ENCODE measurements around the gene HNRNPUL2. TPM values are rescaled to one million over a fixed set of nuclear protein-coding genes. Genes with fewer than 3 reads are reported as not detected.

HNRNPUL2 gene
- total RNA-seq, 2 experiments from 2014 or later = 67.9 to 72.5 TPM

DNA sequence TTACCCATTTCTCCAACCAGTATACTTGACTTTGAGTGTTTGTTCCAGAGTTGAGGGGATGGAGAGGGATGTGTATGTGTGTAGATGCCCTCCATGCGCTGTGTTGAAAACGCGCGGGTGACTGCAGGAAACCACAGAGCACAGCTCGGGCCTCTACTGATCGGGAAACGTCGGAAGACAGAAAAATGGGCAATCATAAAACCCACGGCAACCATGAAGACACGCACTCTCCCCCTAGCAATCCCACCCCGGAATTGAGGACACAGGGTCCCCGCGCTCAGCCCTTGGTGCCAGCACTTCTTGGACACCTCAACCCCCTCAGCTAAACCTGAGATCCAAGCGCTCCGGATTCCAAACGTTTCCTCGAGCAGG, 56.0 kb downstream of the HNRNPUL2 start:
- H3K36me3 Mint-ChIP-seq = peaks cover 11% of the 10 kb centered on the region
- DNase-seq (no peak), ATAC-seq (ENCODE audit: low read depth) (peak; percentile 21)
- POLR2A ChIA-PET = interaction anchor here (0.6 to 4.4 kb wide), 33 partner anchors 8 to 247 kb away, joined by 3 to 73 read pairs (median 8); partner anchors contain the start of genes B3GAT3, BSCL2, EML3 and GANAB
- H3K9me3 Mint-ChIP-seq = no peaks in the 10 kb centered on the region
- H3K27ac Mint-ChIP-seq = peak overlapping the region; percentile 91
- H3K4me3 Mint-ChIP-seq = peak overlapping the region; percentile 94
- no peaks in the 10 kb centered on the region for H3K27me3 Mint-ChIP-seq
- peaks cover 41% of the 10 kb centered on the region for H3K4me1 Mint-ChIP-seq

DNA sequence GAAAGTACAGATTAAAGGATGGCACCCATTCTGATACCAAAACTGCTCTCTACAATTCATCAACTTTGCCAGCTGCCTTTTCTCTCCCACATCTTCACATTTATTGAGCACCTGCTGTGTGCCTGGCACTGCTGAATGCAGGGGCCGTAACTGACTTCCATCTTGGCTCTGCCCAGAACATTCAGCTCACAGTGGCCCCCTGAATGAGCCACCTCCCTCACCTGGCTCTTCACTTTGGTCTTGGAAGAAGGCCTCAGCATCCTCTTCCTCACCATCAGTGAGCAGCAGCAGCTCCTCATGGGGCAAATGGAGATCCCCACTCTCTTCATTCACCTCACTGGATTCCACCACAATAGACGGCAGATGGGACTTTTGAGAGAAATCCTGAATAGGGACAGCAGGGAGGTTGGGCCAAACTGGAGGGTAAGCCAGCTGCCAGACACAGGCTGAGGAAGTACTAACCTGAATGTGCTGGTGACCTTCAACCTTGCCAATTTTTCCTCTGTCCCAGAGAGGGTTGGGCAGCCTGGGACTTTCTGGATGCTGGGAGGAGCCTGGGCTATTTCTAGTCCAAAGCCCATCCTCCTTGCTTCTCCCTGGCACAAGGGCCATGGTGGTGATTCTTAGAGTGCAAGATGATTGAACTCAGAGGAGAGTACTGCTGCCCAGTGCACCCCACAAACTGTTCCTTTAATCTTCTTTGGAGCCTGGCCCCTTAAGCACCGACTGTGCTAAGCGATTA, 57.7 kb downstream of the HNRNPUL2 start:
- Mint-ChIP-seq H3K4me3 (peak overlapping the region; percentile 94), H3K27me3 (no peaks in the 10 kb centered on the region), H3K9me3 (no peaks in the 10 kb centered on the region), H3K4me1 (peaks cover 37% of the 10 kb centered on the region), H3K27ac (peak overlapping the region; percentile 91), H3K36me3 (peaks cover 13% of the 10 kb centered on the region)
- POLR2A ChIA-PET = interaction anchor here (0.7 to 4.4 kb wide), 10 partner anchors 15 to 1276 kb away, joined by 3 to 73 read pairs (median 9); partner anchors contain the start of genes EML3, GANAB, INTS5 and MTA2
- ATAC-seq (ENCODE audit: low read depth) = no peak
- DNase-seq = no peak

DNA sequence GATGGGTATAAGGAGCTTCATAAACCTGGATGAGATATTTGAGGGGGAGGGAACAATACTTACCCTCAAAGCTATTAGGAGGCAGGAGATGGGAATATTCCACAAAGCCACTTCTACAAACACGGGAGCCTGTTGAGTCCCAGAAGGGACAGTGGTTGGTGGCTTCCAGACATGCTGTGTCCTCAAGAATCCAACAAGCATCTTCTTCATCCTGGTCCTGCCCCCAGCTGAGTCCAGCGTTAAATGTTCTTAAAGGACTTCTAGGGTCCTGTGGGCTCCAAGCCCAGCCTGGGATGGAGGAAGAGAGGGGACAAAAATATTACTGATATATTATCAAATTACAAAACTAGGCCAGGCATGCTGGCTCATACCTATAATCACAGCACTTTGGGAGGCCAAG, 59.8 kb downstream of the HNRNPUL2 start:
- H3K9me3 Mint-ChIP-seq = no peaks in the 10 kb centered on the region
- POLR2A ChIA-PET = interaction anchor here (0.5 to 7.0 kb wide), 14 partner anchors 8 to 243 kb away, joined by 3 to 187 read pairs (median 4); partner anchors contain the start of genes B3GAT3, EML3, GANAB and INTS5
- peaks cover 18% of the 10 kb centered on the region for H3K36me3 Mint-ChIP-seq
- H3K27me3 Mint-ChIP-seq = no peaks in the 10 kb centered on the region
- peaks cover 39% of the 10 kb centered on the region for H3K4me1 Mint-ChIP-seq
- ATAC-seq (ENCODE audit: low read depth) (no peak), DNase-seq (no peak)
- H3K4me3 Mint-ChIP-seq = peak overlapping the region; percentile 49
- H3K27ac Mint-ChIP-seq = no peak overlapping the region

DNA sequence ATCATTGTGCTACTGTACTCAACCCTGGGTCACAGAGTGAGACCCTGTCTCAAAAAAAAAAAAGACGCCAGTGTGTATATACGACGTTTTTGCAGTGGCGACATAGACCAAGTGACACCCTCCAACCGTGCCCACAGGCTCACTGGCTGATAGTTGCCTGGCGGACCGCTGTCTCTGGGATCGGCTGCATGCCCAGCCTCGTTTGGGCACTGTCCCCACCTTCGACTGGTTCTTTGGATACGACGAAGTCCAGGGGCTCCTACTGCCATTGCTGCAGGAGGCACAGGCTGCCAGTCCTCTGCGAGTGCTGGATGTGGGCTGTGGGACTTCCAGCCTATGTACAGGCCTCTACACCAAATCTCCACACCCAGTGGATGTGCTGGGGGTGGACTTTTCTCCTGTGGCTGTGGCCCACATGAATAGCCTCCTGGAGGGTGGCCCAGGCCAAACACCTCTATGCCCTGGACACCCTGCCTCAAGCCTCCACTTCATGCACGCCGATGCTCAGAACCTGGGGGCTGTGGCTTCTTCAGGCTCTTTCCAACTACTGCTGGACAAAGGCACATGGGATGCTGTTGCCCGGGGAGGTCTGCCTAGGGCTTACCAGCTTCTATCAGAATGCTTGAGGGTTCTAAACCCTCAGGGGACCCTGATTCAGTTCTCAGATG, 60.9 kb downstream of the HNRNPUL2 start:
- peak overlapping the region; percentile 97 for H3K4me3 Mint-ChIP-seq
- POLR2A ChIA-PET = interaction anchor here (0.8 to 7.0 kb wide), 27 partner anchors 11 to 242 kb away, joined by 3 to 187 read pairs (median 14); partner anchors contain the start of genes B3GAT3, BSCL2, EEF1G and EML3
- peaks cover 37% of the 10 kb centered on the region for H3K4me1 Mint-ChIP-seq
- H3K27me3 Mint-ChIP-seq = no peaks in the 10 kb centered on the region
- DNase-seq (no peak), ATAC-seq (ENCODE audit: low read depth) (no peak)
- peak overlapping the region; percentile 94 for H3K27ac Mint-ChIP-seq
- H3K9me3 Mint-ChIP-seq = no peaks in the 10 kb centered on the region
- peaks cover 20% of the 10 kb centered on the region for H3K36me3 Mint-ChIP-seq

DNA sequence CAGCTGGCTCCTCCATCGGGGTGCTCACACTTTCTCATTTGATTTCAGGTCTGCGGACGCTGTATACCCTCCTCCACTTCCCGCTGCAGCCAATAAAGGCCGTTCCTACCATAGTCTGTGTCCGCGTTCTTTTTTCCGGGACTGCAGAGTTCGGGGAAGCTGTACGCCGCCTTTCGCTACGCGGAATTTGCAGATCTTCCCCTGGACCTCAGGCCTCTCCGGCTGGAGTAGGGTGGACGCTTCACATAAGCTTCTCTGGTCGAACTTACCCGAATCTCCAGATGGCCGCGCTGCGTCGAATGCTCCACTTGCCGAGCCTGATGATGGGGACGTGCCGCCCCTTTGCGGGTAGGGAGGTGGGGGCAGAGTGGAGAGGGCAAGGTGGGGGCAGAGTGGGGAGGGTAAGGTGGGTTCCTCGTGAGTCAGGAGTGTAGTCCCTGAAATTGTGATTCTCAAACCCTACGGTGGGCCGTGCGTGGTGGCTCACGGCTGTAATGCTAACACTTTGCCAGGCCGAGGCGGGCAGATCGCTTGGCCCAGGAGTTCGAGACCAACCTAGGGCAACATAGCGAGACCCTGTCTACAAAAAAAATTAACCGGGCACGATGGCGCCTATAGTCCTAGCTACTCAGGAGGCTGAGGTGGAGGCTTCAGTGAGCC, 61.5 kb downstream of the HNRNPUL2 start:
- H3K4me1 Mint-ChIP-seq = peaks cover 36% of the 10 kb centered on the region
- peak; percentile 69 for DNase-seq
- POLR2A ChIA-PET = interaction anchor here (0.8 to 7.0 kb wide), 37 partner anchors 9 to 293 kb away, joined by 3 to 187 read pairs (median 10); partner anchors contain the start of genes B3GAT3, BSCL2, EEF1G and EML3
- H3K36me3 Mint-ChIP-seq = peaks cover 20% of the 10 kb centered on the region
- ATAC-seq (ENCODE audit: low read depth) = peak; percentile 20
- H3K27ac Mint-ChIP-seq = peak overlapping the region; percentile 94
- H3K27me3 Mint-ChIP-seq = no peaks in the 10 kb centered on the region
- no peaks in the 10 kb centered on the region for H3K9me3 Mint-ChIP-seq
- peak overlapping the region; percentile 97 for H3K4me3 Mint-ChIP-seq

DNA sequence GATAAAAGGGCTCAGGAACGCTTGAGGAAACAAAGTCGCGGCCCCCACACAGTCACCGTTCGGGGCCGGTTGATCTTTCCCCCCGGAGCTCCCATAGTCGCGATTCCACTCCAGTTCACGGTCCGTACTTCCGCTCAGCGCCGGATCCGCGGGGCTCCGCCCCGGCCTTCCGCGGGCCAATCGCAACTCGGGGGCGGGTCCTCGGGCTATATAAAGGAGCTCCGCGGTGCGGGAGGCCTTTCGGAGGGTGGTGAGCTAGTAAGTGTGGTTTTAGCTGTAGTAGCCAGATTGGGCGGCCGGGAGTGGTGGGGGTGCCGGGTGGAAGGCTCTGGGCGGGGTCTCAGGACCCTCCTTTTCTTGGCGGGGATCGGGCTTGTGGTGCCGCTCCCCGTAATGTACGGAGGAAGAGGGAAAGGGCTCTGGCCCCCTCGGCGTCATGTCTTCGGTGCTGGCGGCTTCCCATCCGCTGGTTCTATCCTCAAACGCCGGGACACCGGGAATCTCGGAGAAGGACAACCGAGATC, 62.1 kb downstream of the HNRNPUL2 start, which contains the start of the genes C11orf98 and CSKMT:
C11orf98 (minus strand) TSS at position 136 of the 524 bp plus-strand sequence; CDS start at position 95, 41 bp downstream.
CSKMT (plus strand) TSS at position 238 of the 524 bp plus-strand sequence. CDS start 568 bp downstream, outside the sequence.
- Mint-ChIP-seq H3K4me1 (peaks cover 34% of the 10 kb centered on the region), H3K9me3 (no peaks in the 10 kb centered on the region), H3K36me3 (peaks cover 20% of the 10 kb centered on the region), H3K27ac (peak within 1 kb of the TSS; percentile 94), H3K4me3 (peak within 1 kb of the TSS; percentile 97), H3K27me3 (no peaks in the 10 kb centered on the region)
- peak; percentile 88 for ATAC-seq (ENCODE audit: low read depth)
- DNase-seq = peak; percentile 97
- POLR2A ChIA-PET = interaction anchor here (0.6 to 7.0 kb wide), 45 partner anchors 9 to 1302 kb away, joined by 3 to 187 read pairs (median 8); partner anchors contain the start of genes B3GAT3, BSCL2, EEF1G and EML3

DNA sequence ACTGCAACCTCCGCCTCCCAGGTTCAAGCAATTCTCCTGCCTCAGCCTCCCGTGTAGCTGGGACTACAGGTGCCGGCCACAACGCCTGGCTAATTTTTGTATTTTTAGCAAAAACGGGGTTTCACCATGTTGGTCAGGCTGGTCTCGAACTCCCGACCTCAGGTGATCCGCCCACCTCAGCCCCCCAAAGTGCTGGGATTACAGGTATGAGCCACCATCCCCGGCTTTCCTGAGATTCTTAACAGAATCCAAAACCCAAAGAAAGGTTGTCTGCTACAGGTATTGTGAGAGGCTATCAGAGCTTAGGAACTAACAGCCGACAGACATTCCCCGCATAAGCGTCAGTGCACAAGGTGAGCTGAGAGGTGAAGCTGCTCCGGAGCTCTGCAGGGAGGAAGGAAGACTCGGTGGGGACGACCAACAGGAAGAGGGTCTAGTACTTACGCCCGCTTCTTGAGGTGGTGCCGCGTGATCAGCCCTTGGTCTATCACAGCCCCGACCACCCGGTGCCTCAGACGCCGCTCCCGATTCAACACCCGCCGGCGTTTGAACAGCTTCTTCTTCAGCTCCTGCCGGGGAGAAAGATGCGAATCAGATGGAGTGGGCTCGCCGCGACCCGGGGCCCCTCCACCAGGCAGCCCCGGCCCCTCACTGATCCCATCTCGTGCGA, 62.7 kb downstream of the HNRNPUL2 start:
- ATAC-seq (ENCODE audit: low read depth) = peak; percentile 58
- Mint-ChIP-seq H3K27me3 (no peaks in the 10 kb centered on the region), H3K27ac (peak overlapping the region; percentile 94), H3K9me3 (no peaks in the 10 kb centered on the region), H3K4me1 (peaks cover 29% of the 10 kb centered on the region), H3K36me3 (peaks cover 19% of the 10 kb centered on the region), H3K4me3 (peak overlapping the region; percentile 97)
- no peak for DNase-seq
- POLR2A ChIA-PET = interaction anchor here (0.6 to 7.0 kb wide), 43 partner anchors 10 to 1301 kb away, joined by 3 to 187 read pairs (median 9); partner anchors contain the start of genes B3GAT3, BSCL2, EEF1G and EML3

Other genes starting within 250 kb of the HNRNPUL2 start
- gene AHNAK, start 180.7 kb downstream of the HNRNPUL2 start, total RNA-seq = 100 to 1,000 TPM; 278 to 344 TPM
- gene EEF1G, start 153.6 kb downstream of the HNRNPUL2 start, total RNA-seq = 1,000 to 10,000 TPM; 1,132 to 1,152 TPM
- gene TUT1, start 135.9 kb downstream of the HNRNPUL2 start, total RNA-seq = 10 to 100 TPM; 27.2 to 38.2 TPM
- gene MTA2, start 125.6 kb downstream of the HNRNPUL2 start, total RNA-seq = 100 to 1,000 TPM; 231 to 233 TPM
- 100 to 1,000 TPM; 183 to 185 TPM for gene EML3, start 114.7 kb downstream of the HNRNPUL2 start, total RNA-seq
- gene ROM1, start 114.2 kb downstream of the HNRNPUL2 start, total RNA-seq = 1 to 10 TPM; 1.4 to 2.4 TPM
- gene B3GAT3, start 105.5 kb downstream of the HNRNPUL2 start, total RNA-seq = 10 to 100 TPM; 76.1 to 87.0 TPM
- gene GANAB, start 80.8 kb downstream of the HNRNPUL2 start, total RNA-seq = 100 to 1,000 TPM; 291 to 300 TPM
- gene INTS5, start 74.2 kb downstream of the HNRNPUL2 start, total RNA-seq = 10 to 100 TPM; 30.1 to 30.2 TPM
- gene C11orf98, start 62.2 kb downstream of the HNRNPUL2 start, total RNA-seq = 100 to 1,000 TPM in 1 of 2 experiments, 10 to 100 TPM in 1; 99.9 to 104 TPM
- gene CSKMT, start 62.1 kb downstream of the HNRNPUL2 start, total RNA-seq = 10 to 100 TPM; 23.3 to 27.3 TPM
- 1 to 10 TPM; 6.7 to 6.8 TPM for gene UQCC3, start 55.8 kb downstream of the HNRNPUL2 start, total RNA-seq
- 10 to 100 TPM; 23.5 to 23.6 TPM for gene LBHD1, start 55.2 kb downstream of the HNRNPUL2 start, total RNA-seq
- gene UBXN1, start 48.4 kb downstream of the HNRNPUL2 start, total RNA-seq = 100 to 1,000 TPM; 135 to 136 TPM
- gene LRRN4CL, start 37.9 kb downstream of the HNRNPUL2 start, total RNA-seq = under 1 TPM; 0.19 to 0.23 TPM
- 10 to 100 TPM; 29.9 to 39.4 TPM for gene BSCL2, start 20.0 kb downstream of the HNRNPUL2 start, total RNA-seq
- not detected for gene GNG3, start 19.8 kb downstream of the HNRNPUL2 start, total RNA-seq
- 10 to 100 TPM; 49.5 to 56.4 TPM for gene TTC9C, start 1.0 kb upstream of the HNRNPUL2 start, total RNA-seq
- gene ZBTB3, start 26.7 kb upstream of the HNRNPUL2 start, total RNA-seq = 10 to 100 TPM; 14.0 to 17.1 TPM
- gene POLR2G, start 34.1 kb upstream of the HNRNPUL2 start, total RNA-seq = 10 to 100 TPM; 79.1 to 84.6 TPM
- 10 to 100 TPM; 20.6 to 22.2 TPM for gene TAF6L, start 43.9 kb upstream of the HNRNPUL2 start, total RNA-seq
- gene TMEM179B, start 59.9 kb upstream of the HNRNPUL2 start, total RNA-seq = 10 to 100 TPM; 48.7 to 52.2 TPM
- 10 to 100 TPM; 14.0 to 15.2 TPM for gene TMEM223, start 64.5 kb upstream of the HNRNPUL2 start, total RNA-seq
- gene NXF1, start 78.0 kb upstream of the HNRNPUL2 start, total RNA-seq = 100 to 1,000 TPM; 124 to 131 TPM
- gene STX5, start 104.6 kb upstream of the HNRNPUL2 start, total RNA-seq = 10 to 100 TPM; 43.4 to 44.3 TPM
- not detected for gene TEX54, start 105.4 kb upstream of the HNRNPUL2 start, total RNA-seq
- 10 to 100 TPM; 75.2 to 78.0 TPM for gene WDR74, start 112.1 kb upstream of the HNRNPUL2 start, total RNA-seq
- 100 to 1,000 TPM; 222 to 228 TPM for gene SLC3A2, start 153.4 kb upstream of the HNRNPUL2 start, total RNA-seq
- not detected for gene CHRM1, start 193.9 kb upstream of the HNRNPUL2 start, total RNA-seq

All from activated naive CD8-positive, alpha-beta T cell treated with anti-CD3 and anti-CD28 coated beads, Interleukin-2, amount 10 ng/mL, durations not matched to agents 7 days and 5 days (primary cell).